ENCODE results near the gene SP4. TPM values are rescaled to one million over a fixed set of nuclear protein-coding genes. Genes with fewer than 3 reads are reported as not detected.
"Not testable (repeated sequence)": the region's sequence is repeated elsewhere in the genome, so short reads cannot be mapped to it uniquely, and the experiment has no call there.

Gene SP4
- total RNA-seq, 4 donors from 2014 or later = 8.0 to 44.9 (median 14.0) TPM

DNA sequence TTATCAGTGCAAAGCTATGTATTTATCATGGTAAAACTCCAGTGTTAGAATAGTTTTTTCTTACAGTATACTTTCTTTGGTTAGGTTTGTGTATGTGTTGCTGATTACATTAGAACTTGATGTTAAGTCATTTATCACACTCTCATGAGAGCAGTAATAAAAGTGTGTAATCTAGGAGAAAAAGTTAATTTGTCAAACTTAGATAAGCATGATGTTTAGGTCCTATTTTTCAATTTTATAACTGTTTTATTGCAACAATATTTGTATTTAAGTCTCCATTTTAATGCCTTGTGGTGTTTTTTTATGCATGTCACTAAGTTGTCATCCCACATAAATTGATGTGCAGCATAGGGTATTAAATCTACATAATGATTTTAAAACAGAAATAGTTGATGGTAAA lies 86.2 kb downstream of the SP4 start:
- DNase-seq (ENCODE audit: extremely low spot score) = no peak
- no peaks in the 10 kb centered on the region for H3K4me1 ChIP-seq
- no peaks in the 10 kb centered on the region for H3K9me3 ChIP-seq
- no peaks in the 10 kb centered on the region for H3K27me3 ChIP-seq
- intact Hi-C loops (cut with DNase I) = no loop called here
- TF ChIP-seq EP300 (IDR thresholded peaks at IDR 0.05) (no peak), POLR2A (IDR thresholded peaks at IDR 0.05; ENCODE audit: low read depth) (no peak), POLR2AphosphoS5 (IDR thresholded peaks at IDR 0.05) (no peak)
- TF ChIP-seq, protein P1, sequence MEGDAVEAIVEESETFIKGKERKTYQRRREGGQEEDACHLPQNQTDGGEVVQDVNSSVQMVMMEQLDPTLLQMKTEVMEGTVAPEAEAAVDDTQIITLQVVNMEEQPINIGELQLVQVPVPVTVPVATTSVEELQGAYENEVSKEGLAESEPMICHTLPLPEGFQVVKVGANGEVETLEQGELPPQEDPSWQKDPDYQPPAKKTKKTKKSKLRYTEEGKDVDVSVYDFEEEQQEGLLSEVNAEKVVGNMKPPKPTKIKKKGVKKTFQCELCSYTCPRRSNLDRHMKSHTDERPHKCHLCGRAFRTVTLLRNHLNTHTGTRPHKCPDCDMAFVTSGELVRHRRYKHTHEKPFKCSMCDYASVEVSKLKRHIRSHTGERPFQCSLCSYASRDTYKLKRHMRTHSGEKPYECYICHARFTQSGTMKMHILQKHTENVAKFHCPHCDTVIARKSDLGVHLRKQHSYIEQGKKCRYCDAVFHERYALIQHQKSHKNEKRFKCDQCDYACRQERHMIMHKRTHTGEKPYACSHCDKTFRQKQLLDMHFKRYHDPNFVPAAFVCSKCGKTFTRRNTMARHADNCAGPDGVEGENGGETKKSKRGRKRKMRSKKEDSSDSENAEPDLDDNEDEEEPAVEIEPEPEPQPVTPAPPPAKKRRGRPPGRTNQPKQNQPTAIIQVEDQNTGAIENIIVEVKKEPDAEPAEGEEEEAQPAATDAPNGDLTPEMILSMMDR (IDR thresholded peaks at IDR 0.05) = no peak
- peaks cover 0 to 11% (median 8%) of the 10 kb centered on the region in 4 donors for H3K36me3 ChIP-seq
- H3K4me3 ChIP-seq = no peak overlapping the region
- H3K27ac ChIP-seq (replicated peaks in 1 of 4) = no peak overlapping the region

DNA sequence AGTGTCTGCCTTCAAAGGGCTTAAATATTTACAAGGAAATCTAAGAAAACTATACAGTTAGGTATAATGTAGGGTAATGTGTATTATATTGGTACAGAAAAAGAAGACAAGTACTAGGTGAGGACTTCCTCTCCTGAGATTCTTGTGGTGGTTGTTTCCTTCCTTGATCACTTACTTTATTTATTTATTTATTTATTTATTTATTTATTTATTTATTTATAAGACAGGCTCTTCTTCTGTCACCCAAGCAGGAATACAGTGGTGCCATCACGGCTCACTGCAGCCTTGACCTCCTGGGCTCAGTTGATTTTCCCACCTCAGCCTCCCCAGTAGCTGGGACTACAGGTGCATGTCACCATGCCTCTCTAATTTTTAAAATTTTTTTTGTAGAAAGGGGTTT lies 96.8 kb downstream of the SP4 start:
- H3K27ac ChIP-seq (replicated peaks in 1 of 4) = no peak overlapping the region
- no peaks in the 10 kb centered on the region for H3K4me1 ChIP-seq
- no peak for DNase-seq (ENCODE audit: extremely low spot score)
- intact Hi-C loops (cut with DNase I) = no loop called here
- H3K27me3 ChIP-seq = no peaks in the 10 kb centered on the region
- no peaks in the 10 kb centered on the region for H3K9me3 ChIP-seq
- TF ChIP-seq POLR2A (IDR thresholded peaks at IDR 0.05; ENCODE audit: low read depth) = no peak
- no peak for TF ChIP-seq EP300 (IDR thresholded peaks at IDR 0.05)
- no peak for TF ChIP-seq POLR2AphosphoS5 (IDR thresholded peaks at IDR 0.05)
- TF ChIP-seq, protein P1 (IDR thresholded peaks at IDR 0.05) = no peak
- H3K4me3 ChIP-seq = no peak overlapping the region
- WGBS = 96% methylated on average over 1 of the region's 1 CpG
- H3K36me3 ChIP-seq = no peaks in the 10 kb centered on the region

DNA sequence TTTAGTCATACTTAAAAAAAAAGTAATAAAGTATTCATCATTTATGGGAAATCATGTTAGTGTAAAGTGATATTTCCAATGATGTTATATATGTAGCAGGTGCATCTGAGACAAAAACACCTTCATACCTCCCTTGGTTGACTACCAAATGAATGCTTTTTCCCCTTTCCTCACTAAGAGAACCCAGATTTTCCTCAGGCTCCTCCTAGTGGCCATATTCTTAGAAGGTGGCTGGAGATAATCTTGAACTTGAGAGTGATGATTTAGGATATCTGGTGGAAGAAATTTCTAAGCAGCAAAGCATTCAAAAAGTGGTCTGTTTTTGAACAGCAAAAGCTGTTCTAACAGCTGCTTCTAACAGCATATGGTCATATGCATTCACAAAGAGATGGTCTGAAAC lies 98.1 kb downstream of the SP4 start:
- intact Hi-C loops (cut with DNase I) = no loop called here
- no peaks in the 10 kb centered on the region for H3K27me3 ChIP-seq
- H3K4me1 ChIP-seq = no peaks in the 10 kb centered on the region
- H3K9me3 ChIP-seq = no peaks in the 10 kb centered on the region
- DNase-seq (ENCODE audit: extremely low spot score) = no peak
- H3K4me3 ChIP-seq = no peak overlapping the region
- H3K27ac ChIP-seq (replicated peaks in 1 of 4) = no peak overlapping the region
- no peaks in the 10 kb centered on the region for H3K36me3 ChIP-seq
- TF ChIP-seq EP300 (IDR thresholded peaks at IDR 0.05) = no peak
- TF ChIP-seq, protein P1 (IDR thresholded peaks at IDR 0.05) = peak; percentile 32 to 51 (median 34)

DNA sequence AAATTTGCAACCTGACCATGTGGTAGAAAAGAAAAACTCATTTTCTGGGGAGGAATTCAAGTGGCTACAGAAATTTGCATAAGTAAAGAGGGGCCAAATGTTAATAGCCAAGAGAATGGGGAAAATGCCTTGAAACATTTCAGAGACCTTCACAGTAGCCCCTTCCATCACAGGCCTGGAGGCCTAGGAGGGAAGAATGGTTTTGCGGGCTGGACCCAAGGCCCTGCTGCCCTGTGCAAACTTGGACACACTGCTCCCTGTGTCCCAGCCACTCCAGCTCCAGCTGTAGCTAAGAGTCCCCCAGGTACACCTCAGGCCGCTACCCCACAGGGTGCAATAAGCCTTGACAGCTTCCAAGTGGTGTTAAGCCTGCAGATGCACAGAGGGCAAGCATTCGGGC lies 98.6 kb downstream of the SP4 start:
- DNase-seq (ENCODE audit: extremely low spot score) = no peak
- 94% methylated on average over 3 of the region's 3 CpGs for WGBS
- H3K27me3 ChIP-seq = no peaks in the 10 kb centered on the region
- H3K36me3 ChIP-seq = no peaks in the 10 kb centered on the region
- TF ChIP-seq, protein P1 (IDR thresholded peaks at IDR 0.05) = no peak
- no peaks in the 10 kb centered on the region for H3K4me1 ChIP-seq
- no peaks in the 10 kb centered on the region for H3K9me3 ChIP-seq
- H3K4me3 ChIP-seq = no peak overlapping the region
- intact Hi-C loops (cut with DNase I) = no loop called here
- no peak overlapping the region for H3K27ac ChIP-seq (replicated peaks in 1 of 4)

DNA sequence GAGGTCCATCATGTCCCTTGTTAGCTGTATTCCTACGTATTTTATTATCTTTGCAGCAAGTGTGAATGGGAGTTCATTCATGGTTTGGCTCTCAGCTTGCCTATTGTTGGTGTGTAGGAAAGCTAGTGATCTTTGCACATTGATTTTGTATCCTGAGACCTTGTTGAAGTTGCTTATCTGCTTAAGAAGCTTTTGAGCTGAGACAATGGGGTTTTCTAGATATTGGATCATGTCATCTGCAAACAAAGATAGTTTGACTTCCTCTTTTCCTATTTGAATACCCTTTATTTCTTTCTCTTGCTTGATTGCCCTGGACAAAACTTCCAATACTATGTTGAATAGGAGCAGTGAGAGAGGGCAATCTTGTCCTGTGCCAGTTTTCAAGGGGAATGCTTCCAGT lies 104.6 kb downstream of the SP4 start:
- intact Hi-C loops (cut with DNase I); H3K36me3 ChIP-seq; H3K27ac ChIP-seq (replicated peaks in 1 of 4); H3K9me3 ChIP-seq; H3K4me3 ChIP-seq; H3K4me1 ChIP-seq; DNase-seq (ENCODE audit: extremely low spot score); H3K27me3 ChIP-seq: not testable (repeated sequence)
- WGBS = 12% methylated on average over 1 of the region's 1 CpG

DNA sequence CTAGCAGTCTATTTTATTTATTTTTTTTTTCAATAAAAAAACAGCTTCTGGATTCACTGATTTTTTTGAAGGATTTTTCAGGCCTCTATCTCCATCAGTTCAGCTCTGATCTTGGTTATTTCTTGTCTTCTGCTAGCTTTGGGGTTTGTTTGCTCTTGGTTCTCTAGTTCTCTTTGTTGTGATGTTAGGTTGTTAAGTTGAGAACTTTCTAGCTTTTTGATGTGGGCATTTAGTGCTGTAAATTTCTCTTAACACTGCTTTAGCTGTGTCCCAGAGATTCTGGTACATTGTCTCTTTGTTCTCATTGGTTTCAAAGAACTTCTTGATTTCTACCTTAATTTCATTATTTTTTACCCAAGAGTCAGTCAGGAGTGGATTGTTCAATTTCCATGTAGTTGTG lies 105.8 kb downstream of the SP4 start:
- H3K4me1 ChIP-seq; H3K27ac ChIP-seq (replicated peaks in 1 of 4); H3K27me3 ChIP-seq; H3K9me3 ChIP-seq; H3K36me3 ChIP-seq; DNase-seq (ENCODE audit: extremely low spot score); intact Hi-C loops (cut with DNase I); H3K4me3 ChIP-seq: not testable (repeated sequence)

DNA sequence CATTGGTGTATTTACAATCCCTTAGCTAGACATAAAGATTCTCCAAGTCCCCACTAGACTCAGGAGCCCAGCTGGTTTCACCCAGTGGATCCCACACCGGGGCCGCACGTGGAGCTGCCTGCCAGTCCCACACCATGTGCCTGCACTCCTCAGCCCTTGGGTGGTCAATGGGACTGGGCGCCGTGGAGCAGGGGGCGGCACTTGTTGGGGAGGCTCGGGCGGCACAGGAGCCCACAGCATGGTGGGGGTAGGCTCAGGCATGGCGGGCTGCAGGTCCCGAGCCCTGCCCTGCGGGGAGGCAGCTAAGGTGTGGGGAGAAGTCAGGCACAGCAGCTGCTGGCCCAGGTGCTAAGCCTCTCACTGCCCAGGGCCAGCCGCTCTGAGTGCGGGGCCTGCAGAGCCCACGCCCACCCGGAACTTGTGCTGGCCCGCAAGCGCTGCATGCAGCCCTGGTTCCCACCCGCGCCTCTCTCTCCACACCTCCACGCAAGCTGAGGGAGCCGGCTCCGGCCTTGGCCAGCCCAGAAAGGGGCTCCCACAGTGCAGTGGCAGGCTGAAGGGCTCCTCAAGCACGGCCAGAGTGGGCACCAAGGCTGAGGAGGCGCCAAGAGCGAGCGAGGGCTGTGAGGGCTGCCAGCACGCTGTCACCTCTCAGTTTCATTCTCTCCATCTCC lies 108.7 kb downstream of the SP4 start:
- 96% methylated on average over 15 of the region's 27 CpGs for WGBS
- H3K9me3 ChIP-seq; H3K4me3 ChIP-seq; H3K27me3 ChIP-seq; H3K4me1 ChIP-seq; intact Hi-C loops (cut with DNase I); DNase-seq (ENCODE audit: extremely low spot score); H3K36me3 ChIP-seq; H3K27ac ChIP-seq (replicated peaks in 1 of 4): not testable (repeated sequence)

Data from esophagus muscularis mucosa (tissue), 4 donors.